ENCODE data around the gene CYFIP2. TPM values are rescaled to one million over a fixed set of nuclear protein-coding genes. Genes with fewer than 3 reads are reported as not detected.

CYFIP2 gene
- total and polyA plus RNA-seq, 2 of the 13 experiments (the other 11 are each of a cell fraction or from before 2014, with no cell fraction given), result 22.6 to 30.3 TPM

GRCh38 chr5:157365732-157366131 is 99.8 kb downstream of the CYFIP2 start:
- 98% methylated on average over 2 of the region's 2 CpGs for WGBS (ENCODE audit: low lambda C conversion rate)
- ATAC-seq (no peak), DNase-seq (ENCODE audit: low spot score) (no peak), FAIRE-seq (no peak)
- BruUV-seq (replicated peaks), result no TSS peak
- in situ Hi-C loops (cut with HindIII; ENCODE audit: extremely low pct_ligation_motif_present, low pct_unique_long_range_greater_than_20kb) (no loop called here), intact Hi-C loops (cut with micrococcal nuclease; ENCODE audit: unreplicated experiment) (loop anchor here (1.0 kb wide), 1 partner anchor 113 kb away; no protein-coding TSS in a partner anchor)
- no peak overlapping the region for H3K4me2 ChIP-seq (ENCODE audit: low read depth, low read length)
- H3K79me2 ChIP-seq (ENCODE audit: insufficient read depth, low read length), result no peaks in the 10 kb centered on the region
- H3K9ac ChIP-seq (ENCODE audit: insufficient read depth, low read depth, low read length), result no peak overlapping the region
- H3K27ac ChIP-seq (ENCODE audit: extremely low read length, insufficient read depth, low read length), result no peak overlapping the region
- no peaks in the 10 kb centered on the region for H3K4me1 ChIP-seq (ENCODE audit: insufficient read depth, low read length)
- H3K36me3 ChIP-seq (replicated peaks in 1 of 2; ENCODE audit: control insufficient read depth in 1 of 2, insufficient read depth in 2 of 2, low read length in 2 of 2), result peaks cover 0 to 15% of the 10 kb centered on the region in 2 experiments; a peak in 2 of 5 replicates
- H4K20me1 ChIP-seq (ENCODE audit: insufficient read depth, low read length), result no peaks in the 10 kb centered on the region
- ChIA-PET POLR2A (no interaction called here), CTCF (ENCODE audit: low intra/inter-chr PET ratio, low total read pairs) (no interaction called here)
- peak; percentile 69 for TF ChIP-seq ATF7 (IDR thresholded peaks at IDR 0.05)
- TF ChIP-seq ATF7 (CRISPR knock-in tag; IDR thresholded peaks at IDR 0.05), result no peak
- TF ChIP-seq NAIF1 (CRISPR knock-in tag; IDR thresholded peaks at IDR 0.05; ENCODE audit: borderline replicate concordance), result no peak
- no peak overlapping the region for H2AFZ ChIP-seq (ENCODE audit: low read length)
- H3K9me3 ChIP-seq (ENCODE audit: low read length), result no peaks in the 10 kb centered on the region
- no peaks in the 10 kb centered on the region for H3K27me3 ChIP-seq (ENCODE audit: control insufficient read depth in 1 of 2, insufficient read depth in 2 of 2, low read length in 2 of 2)
- H3K4me3 ChIP-seq (replicated peaks in 1 of 3; ENCODE audit: insufficient read depth in 1 of 3, low read depth in 2 of 3, low read length in 3 of 3), result no peak overlapping the region

- H3K9ac ChIP-seq (ENCODE audit: insufficient read depth, low read depth, low read length), result no peak overlapping the region
- no peaks in the 10 kb centered on the region for H3K27me3 ChIP-seq (ENCODE audit: control insufficient read depth in 1 of 2, insufficient read depth in 2 of 2, low read length in 2 of 2)
- DNase-seq (ENCODE audit: low spot score) (peak; percentile 28), FAIRE-seq (no peak), ATAC-seq (peak; percentile 71)
- no peak overlapping the region for H3K27ac ChIP-seq (ENCODE audit: extremely low read length, insufficient read depth, low read length)
- H3K4me2 ChIP-seq (ENCODE audit: low read depth, low read length), result no peak overlapping the region
- H3K9me3 ChIP-seq (ENCODE audit: low read length), result no peaks in the 10 kb centered on the region
- no peaks in the 10 kb centered on the region for H3K4me1 ChIP-seq (ENCODE audit: insufficient read depth, low read length)
- no peak overlapping the region for H3K4me3 ChIP-seq (replicated peaks in 1 of 3; ENCODE audit: insufficient read depth in 1 of 3, low read depth in 2 of 3, low read length in 3 of 3)
- in situ Hi-C loops (cut with HindIII; ENCODE audit: extremely low pct_ligation_motif_present, low pct_unique_long_range_greater_than_20kb), result no loop called here
- H3K36me3 ChIP-seq (replicated peaks in 1 of 2; ENCODE audit: control insufficient read depth in 1 of 2, insufficient read depth in 2 of 2, low read length in 2 of 2), result peaks cover 0 to 8% of the 10 kb centered on the region in 2 experiments; a peak in 2 of 5 replicates
- 74% methylated on average over 7 of the region's 7 CpGs for WGBS (ENCODE audit: low lambda C conversion rate)
- intact Hi-C loops (cut with micrococcal nuclease; ENCODE audit: unreplicated experiment), result loop anchor here (1.0 kb wide), 1 partner anchor 111 kb away; no protein-coding TSS in a partner anchor
- H2AFZ ChIP-seq (ENCODE audit: low read length), result no peak overlapping the region
- H3K79me2 ChIP-seq (ENCODE audit: insufficient read depth, low read length), result no peaks in the 10 kb centered on the region
- no peaks in the 10 kb centered on the region for H4K20me1 ChIP-seq (ENCODE audit: insufficient read depth, low read length)
- no TSS peak for BruUV-seq (replicated peaks)
- ChIA-PET CTCF (ENCODE audit: low intra/inter-chr PET ratio, low total read pairs) (interaction anchor here (1.0 to 1.2 kb wide), 2 partner anchors 109 to 110 kb away, joined by 3 read pairs; no protein-coding TSS in a partner anchor), POLR2A (no interaction called here)
- TF ChIP-seq NR0B2 (CRISPR knock-in tag; IDR thresholded peaks at IDR 0.05) (no peak), NCOR1 (IDR thresholded peaks at IDR 0.05; ENCODE audit: borderline replicate concordance, low read length) (no peak), DNMT3B (CRISPR knock-in tag; conservative IDR thresholded peaks at IDR 0.05) (no peak), ZNF280B (CRISPR knock-in tag; IDR thresholded peaks at IDR 0.05; ENCODE audit: borderline replicate concordance) (no peak), SIN3B (IDR thresholded peaks at IDR 0.05; ENCODE audit: low read length) (no peak), SMC3 (IDR thresholded peaks at IDR 0.05; ENCODE audit: low read length) (peak; percentile 56; the same call in 1 of the 2 replicates), ZFP62 (CRISPR knock-in tag; IDR thresholded peaks at IDR 0.05) (no peak), PRMT3 (CRISPR knock-in tag; IDR thresholded peaks at IDR 0.05; ENCODE audit: borderline replicate concordance, low read depth) (no peak), ZC3H13 (CRISPR knock-in tag; IDR thresholded peaks at IDR 0.05) (no peak), TFDP2 (CRISPR knock-in tag; IDR thresholded peaks at IDR 0.05) (no peak), ZNF598 (CRISPR knock-in tag; IDR thresholded peaks at IDR 0.05; ENCODE audit: borderline replicate concordance) (no peak)
These were observed 101.1 kb downstream of the CYFIP2 start for GRCh38 chr5:157366741-157367674.
